Measurements from ENCODE around the gene TMUB2. TPM values are rescaled to one million over a fixed set of nuclear protein-coding genes. Genes with fewer than 3 reads are reported as not detected.
"Not testable (repeated sequence)": the region's sequence is repeated elsewhere in the genome, so short reads cannot be mapped to it uniquely, and the experiment has no call there.

TMUB2 gene
- total RNA-seq, 4 donors from 2014 or later, result 14.6 to 25.5 (median 21.6) TPM

- H3K36me3 ChIP-seq, result peaks cover 0 to 8% (median 0%) of the 10 kb centered on the region in 3 donors
- H3K9me3 ChIP-seq, result no peaks in the 10 kb centered on the region
- no peak for TF ChIP-seq CTCF (IDR thresholded peaks at IDR 0.05)
- peak overlapping the region in 1 of 4 donors; percentile 14 for H3K27ac ChIP-seq
- H3K27me3 ChIP-seq, result no peaks in the 10 kb centered on the region
- peaks cover 4 to 34% (median 9%) of the 10 kb centered on the region in 3 donors for H3K4me1 ChIP-seq
- DNase-seq, result no peak
- WGBS, 2 donors, result 61 to 63% methylated on average over 2 of the region's 2 CpGs
- H3K4me3 ChIP-seq, result no peak overlapping the region
- intact Hi-C loops (cut with DNase I), result no loop called here
Measured at GRCh38 chr17:44146375-44147346, 40.1 kb upstream of the TMUB2 start.

GRCh38 chr17:44147812-44148211, 39.0 kb upstream of the TMUB2 start:
- intact Hi-C loops (cut with DNase I), result no loop called here
- Histone ChIP-seq H3K4me3 (no peak overlapping the region), H3K27me3 (no peaks in the 10 kb centered on the region), H3K9me3 (no peaks in the 10 kb centered on the region), H3K36me3 (peaks cover 0 to 8% (median 0%) of the 10 kb centered on the region in 3 donors), H3K27ac (no peak overlapping the region), H3K4me1 (peaks cover 0 to 23% (median 3%) of the 10 kb centered on the region in 3 donors)
- 77 to 94% methylated on average over 2 of the region's 4 CpGs for WGBS, 2 donors
- TF ChIP-seq POLR2A (IDR thresholded peaks at IDR 0.05) (no peak), CTCF (IDR thresholded peaks at IDR 0.05) (no peak)
- no peak for DNase-seq

GRCh38 chr17:44149066-44149465, 37.7 kb upstream of the TMUB2 start:
- H3K4me1 ChIP-seq, result peaks cover 0 to 28% (median 3%) of the 10 kb centered on the region in 3 donors
- DNase-seq; H3K27ac ChIP-seq; intact Hi-C loops (cut with DNase I); H3K4me3 ChIP-seq; H3K27me3 ChIP-seq; H3K36me3 ChIP-seq; H3K9me3 ChIP-seq: not testable (repeated sequence)
- 93% methylated on average over 3 of the region's 3 CpGs for WGBS, 2 donors

GRCh38 chr17:44149750-44150329, 36.9 kb upstream of the TMUB2 start:
- intact Hi-C loops (cut with DNase I), result no loop called here
- peaks cover 0 to 24% (median 3%) of the 10 kb centered on the region in 3 donors for H3K4me1 ChIP-seq
- no peaks in the 10 kb centered on the region for H3K9me3 ChIP-seq
- no peaks in the 10 kb centered on the region for H3K27me3 ChIP-seq
- TF ChIP-seq CTCF (IDR thresholded peaks at IDR 0.05) (no peak), POLR2A (IDR thresholded peaks at IDR 0.05) (no peak)
- peaks cover 0 to 8% (median 0%) of the 10 kb centered on the region in 3 donors for H3K36me3 ChIP-seq
- no peak overlapping the region for H3K4me3 ChIP-seq
- no peak overlapping the region for H3K27ac ChIP-seq
- DNase-seq, result no peak
- WGBS, 2 donors, result 94 to 99% methylated on average over 4 of the region's 4 CpGs

DNA sequence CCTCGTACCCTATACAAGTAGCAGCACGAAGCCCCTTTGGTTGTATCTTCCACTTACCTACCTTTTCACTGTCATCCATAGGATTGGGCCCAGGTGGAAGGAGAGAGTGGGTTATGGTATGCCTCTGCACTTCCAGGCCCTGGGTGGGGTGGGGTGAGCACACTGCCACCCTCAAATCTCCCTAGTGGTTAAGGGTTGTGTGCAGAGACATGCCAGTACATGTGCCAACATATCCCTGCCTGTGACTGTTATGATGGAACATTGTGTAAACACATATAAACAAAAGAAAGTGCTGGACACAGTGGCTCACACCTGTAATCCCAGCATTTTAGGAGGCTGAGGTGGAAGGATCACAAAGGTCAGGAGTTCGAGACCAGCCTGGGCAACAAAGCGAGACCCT, 33.9 kb upstream of the TMUB2 start:
- Histone ChIP-seq H3K4me3 (no peak overlapping the region), H3K9me3 (no peaks in the 10 kb centered on the region), H3K27me3 (no peaks in the 10 kb centered on the region), H3K36me3 (peaks cover 0 to 8% (median 0%) of the 10 kb centered on the region in 3 donors), H3K27ac (peak overlapping the region; percentile 3 to 58 (median 36)), H3K4me1 (peaks cover 0 to 14% (median 0%) of the 10 kb centered on the region in 3 donors)
- no peak for DNase-seq
- TF ChIP-seq POLR2A (IDR thresholded peaks at IDR 0.05), result no peak
- TF ChIP-seq CTCF (IDR thresholded peaks at IDR 0.05), result no peak
- intact Hi-C loops (cut with DNase I), result no loop called here
- WGBS, 2 donors, result 78 to 92% methylated on average over 3 to 4 of the region's 4 CpGs
